HT-29 (cell line): Measurements from ENCODE around the gene CSMD2. TPM values are rescaled to one million over a fixed set of nuclear protein-coding genes. Genes with fewer than 3 reads are reported as not detected.

Experiments used
- DNase-seq: peaks from one replicate; pipeline ENCODE4 v3.0.0-alpha.2; 2015; ENCODE audit warnings: low spot score
- total RNA-seq: library from RNA; depleted of rRNA; stranded (reverse); fragments of >200 nt; shearing (Covaris generic); gene quantifications from 2 replicates; pipeline ENCODE4 v1.2.3, GENCODE V29; 2014

CSMD2 gene
- total RNA-seq, 1 experiment from 2014 or later: not detected

DNA sequence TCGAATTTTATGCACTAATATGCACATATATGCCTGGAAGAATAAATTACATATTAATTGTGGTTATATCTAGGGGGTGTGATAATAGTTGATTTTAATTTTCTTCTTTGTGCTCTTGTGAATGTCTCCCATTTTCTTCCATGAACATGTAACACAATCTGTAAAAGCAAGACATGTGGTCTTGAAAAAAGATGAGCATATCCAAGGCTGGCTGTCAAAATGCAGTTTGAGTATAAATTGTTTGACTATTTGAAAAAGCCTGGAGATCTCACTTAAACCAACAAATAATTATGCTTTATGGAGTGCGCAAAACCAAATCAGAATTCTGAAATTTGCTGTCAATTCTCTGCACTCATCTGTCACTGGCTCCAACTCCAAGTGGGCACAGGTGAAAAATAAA lies 157.3 kb downstream of the CSMD2 start:
- DNase-seq: no peak

DNA sequence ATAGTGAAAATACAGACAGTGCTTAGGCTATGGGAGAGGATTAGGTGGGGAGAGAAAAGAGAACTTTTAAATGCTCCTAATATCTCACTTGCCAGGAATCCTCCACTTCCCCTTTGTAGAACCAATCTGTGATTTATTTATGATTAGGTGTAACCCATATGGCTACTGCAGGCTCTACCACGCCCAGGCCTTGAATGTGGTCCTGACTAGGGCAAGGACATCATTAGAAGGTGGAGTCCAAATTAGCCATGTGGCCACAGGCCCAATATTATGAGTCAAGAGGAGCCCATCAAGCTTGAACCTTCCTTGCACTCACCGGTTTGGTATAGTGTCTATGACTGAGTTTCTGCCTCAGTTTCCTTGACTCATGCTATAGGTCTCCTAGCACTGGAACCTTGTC lies 159.7 kb downstream of the CSMD2 start:
- DNase-seq: no peak

DNA sequence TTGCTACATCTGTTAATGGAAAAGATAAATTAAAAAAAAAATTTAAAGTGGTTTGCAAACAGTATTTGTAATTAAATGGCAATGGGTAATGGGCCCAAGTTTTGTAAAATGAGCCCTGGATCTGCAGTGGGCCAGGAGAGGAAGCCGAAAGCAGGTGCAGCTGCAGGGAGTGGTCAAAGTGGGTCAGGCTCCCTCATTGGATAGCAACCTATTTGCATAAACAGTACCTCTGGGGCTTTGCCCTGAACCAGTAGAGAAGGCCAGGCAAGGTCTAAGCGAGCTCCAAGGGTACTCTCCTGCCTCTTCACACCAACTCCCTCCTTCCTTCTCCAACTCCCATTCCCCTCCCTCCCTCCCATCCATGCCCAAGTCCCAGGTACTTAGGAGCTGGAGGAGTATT lies 162.2 kb downstream of the CSMD2 start:
- DNase-seq: no peak

DNA sequence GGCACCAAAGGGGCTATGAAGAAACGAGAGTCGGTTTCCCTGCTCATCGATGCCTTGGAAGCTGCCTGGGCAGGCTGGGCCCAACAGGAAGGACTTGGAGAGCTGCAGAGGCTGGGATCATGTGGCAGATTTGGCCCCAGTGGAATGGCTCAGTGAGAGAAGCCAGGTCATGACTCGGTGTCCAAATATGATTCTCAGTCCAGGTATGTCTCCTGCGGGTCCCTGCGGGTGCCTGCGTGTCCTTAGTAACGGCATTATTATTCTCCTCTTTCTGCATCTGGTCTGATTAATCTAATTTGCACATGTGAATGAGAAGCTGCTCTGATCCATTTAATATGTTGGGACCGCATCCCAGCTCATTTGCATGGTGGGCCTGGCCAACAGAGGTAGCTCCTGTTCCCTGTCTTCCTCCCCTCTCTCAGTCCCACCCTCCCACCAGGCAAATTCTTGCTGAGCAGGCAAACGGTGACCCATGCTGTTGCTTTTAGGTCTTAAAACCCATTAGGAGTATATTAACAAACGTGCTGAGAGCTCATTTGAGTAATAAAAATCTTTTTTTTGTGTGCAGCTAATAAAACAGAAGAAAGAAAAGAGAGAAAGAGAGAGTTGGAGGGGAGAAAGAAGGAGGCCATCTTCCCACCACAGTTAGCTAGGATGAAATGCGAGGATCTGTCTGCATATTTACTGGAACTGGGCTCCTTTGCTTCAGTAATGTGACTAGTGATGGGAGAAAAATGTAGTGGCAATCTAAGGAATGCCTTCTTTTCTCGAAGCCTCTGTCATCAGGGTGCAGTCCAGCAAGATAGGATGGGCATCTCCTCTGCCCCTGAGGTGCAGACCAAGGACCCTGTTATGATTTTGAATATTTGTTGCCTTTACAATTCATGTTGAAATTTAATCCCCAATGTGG lies 167.6 kb downstream of the CSMD2 start:
- DNase-seq: no peak

DNA sequence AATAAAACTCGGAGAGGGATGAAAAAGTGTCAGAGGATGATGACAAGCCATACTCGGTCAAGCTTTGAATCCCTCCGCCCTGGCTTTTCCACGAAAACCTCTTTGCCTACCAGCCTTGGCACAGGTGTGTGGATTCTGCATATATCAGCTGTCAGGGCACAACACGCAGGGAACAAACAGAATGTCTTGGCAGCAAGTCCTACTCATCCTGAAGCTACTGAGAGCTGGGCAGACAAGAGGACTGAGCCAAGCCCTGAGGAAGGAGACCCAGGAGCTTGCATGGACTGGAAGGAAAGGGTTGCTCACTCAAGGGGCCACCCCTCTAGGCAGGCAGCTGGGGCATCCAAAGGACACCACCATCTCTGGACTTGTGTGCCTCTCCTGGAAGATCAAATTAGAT lies 168.7 kb downstream of the CSMD2 start:
- DNase-seq: no peak

DNA sequence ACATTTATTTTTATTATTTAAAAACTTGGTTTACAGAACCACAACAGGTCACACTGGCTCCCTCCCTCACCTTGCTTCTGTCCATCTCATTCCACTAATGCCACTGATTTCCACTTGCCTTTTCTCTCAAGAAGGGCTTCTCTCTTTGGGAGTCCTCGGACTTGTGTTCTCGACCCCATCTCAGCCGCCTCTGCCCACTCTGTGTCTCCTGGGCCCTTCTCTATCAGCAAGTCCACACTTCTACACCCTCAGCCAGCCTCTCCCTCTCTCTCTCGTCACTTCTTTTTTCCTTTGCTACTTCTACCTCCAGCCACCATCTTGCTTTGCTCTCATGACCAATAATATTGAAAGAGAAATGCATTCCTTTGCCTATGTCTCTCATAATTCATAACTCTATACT lies 171.7 kb downstream of the CSMD2 start:
- no peak for DNase-seq

DNA sequence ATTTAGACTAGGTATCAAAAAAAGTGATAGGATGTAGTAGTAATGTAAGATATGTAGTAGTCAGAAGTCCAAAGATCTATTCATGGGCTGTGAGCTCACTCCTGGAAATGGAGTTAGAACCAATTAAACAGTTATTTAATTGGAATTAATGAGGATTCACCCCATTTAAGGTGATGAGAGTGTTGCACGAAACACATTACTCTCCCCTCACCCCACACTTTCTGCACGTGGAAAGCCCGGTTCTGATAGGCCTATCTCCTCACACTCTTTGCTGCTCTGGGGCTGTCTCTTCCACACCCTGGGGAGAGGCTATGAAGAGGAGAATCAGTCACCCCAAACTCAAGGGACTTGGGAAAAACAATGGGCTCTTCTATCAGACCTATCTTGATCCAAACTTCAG lies 174.7 kb downstream of the CSMD2 start:
- no peak for DNase-seq

DNA sequence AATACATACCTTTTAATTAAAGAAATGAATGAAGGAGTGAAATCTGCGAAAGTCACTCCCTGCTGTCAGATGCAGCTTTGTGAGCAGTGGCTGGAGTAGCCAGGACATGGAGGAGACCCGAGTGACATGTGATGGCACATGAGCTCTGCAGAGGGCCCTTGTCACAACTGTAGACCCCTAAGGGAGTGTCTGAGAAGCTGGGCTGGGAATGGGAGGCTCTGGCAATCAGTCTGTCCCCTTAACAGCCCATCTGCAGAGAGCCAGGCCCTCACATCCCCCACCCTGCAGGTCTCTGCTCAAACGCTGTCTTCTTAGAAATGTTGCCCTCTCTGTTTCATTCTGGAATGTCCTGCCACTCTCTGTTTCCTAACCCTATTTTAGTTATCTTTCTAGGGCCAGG lies 176.9 kb downstream of the CSMD2 start:
- DNase-seq: no peak

DNA sequence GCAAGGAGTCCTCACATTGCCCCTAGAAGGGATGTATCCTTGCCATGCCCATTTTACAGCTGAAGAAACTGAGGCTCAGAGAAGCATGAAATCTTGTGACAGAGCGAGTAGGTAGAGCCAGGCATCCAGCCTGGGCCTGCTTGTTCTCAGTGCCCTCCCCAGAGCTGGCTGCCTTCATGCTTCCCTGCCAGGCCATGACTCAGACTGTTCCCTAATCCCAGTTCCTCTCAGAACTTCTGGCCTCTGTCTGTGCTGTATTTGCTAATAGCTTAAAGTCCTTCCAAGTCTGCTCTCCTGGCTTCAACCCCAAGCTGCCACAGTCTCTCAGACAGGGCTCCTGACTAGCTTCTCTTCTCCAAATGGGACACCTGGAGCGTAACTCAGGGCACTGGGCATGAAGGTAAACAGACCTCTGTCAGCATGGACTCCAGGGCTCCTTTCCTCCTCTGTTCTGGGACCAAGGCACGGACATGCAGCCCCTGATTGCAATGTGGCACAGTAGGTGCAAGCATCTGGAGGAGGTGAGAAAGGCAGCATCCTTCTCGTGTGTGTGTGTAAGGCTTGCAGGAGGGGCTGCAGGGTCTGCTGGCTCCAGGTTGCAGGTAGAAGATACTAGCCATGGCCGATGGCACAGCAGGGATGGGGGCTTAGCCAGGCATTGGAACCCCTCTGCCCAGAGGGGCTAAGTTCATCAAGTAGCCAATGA lies 178.5 kb downstream of the CSMD2 start:
- no peak for DNase-seq

DNA sequence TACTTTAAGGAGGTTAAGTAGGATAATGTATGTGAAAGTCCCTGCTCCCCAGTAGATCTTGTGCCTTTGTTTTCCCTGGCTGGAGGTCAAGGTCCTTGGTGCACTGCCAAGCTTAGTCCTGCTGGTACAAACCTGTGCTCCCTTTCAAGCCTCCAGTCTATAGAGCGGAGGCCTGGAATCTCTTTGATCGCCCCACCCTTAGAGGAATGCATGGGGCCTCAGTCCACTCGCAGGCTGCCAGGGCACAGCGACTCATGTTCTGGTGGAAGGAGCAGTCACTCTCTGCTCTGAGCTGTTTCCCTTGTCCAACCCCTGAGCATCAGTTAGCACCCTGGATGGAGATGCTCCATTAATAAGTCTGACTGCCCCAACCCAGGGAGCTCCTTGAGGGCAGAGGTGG lies 179.4 kb downstream of the CSMD2 start:
- peak; percentile 8 for DNase-seq

DNA sequence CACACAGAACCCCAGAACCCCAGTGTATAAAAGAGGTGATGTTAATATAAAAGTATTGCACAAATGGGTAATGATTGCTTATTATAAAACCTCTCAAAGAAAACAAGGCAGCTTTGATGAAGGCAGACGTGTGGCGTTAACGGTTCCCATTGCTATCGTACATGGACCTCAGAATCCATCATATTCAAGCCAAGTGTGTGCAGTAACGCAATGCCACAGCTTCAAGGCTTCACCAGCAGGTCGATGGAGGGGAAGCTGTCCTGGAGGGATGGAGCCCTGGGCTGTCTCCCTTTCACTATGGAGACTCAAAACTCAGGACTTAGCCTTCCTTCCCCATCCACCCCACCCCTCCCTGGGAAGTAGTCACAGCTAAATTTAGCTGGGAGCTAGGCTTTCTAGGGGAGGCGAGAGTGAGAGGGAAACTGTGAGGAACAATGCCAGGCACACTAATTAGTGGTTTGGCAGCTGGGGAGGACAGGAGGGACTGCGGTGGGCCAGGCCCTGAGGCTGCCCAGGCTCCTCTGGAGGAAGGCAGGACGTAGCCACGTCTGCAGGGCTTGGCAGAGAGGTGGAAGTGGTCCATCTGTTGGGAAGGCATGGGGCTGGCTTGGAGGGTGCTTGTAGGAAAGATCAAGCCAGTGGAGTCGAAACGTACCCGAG lies 180.0 kb downstream of the CSMD2 start:
- DNase-seq: no peak

DNA sequence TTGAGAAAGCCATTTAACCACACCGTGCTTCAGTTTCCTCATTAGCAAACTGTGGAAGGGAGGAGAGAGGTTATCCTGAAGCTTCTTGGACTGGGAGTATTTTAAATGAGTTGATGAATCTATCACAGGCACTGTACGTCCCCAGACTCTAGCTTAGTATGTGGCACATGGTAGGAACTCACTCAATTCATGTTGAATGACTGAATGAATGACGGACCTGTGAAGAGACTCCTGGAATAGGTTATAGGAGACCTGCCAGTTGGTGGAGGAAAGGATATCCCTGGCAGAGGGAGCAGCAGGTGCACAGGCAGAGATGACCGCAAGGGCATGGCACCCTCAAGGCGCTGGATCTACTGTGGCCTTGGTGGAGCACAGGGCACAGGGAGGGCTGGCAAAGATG lies 182.6 kb downstream of the CSMD2 start:
- DNase-seq: no peak

DNA sequence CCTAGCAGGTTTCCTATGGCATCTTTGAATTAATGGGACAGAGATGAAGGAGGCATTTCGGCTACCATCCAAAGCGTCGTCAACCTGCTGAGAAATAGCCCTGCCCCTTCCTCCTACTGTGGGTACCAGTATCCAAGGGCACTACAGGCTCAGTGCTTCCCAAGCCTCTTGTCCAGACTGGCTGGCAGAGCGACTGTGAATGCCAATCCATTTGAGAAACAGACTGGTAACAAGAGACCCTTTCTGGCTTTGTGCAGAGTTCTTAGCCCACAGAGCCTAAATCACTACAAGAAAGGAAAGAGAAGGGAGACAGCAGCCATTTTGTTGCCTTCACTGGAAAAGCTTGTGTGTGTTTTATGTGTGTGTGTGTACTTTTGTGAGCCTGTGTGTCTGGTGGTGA lies 185.7 kb downstream of the CSMD2 start:
- no peak for DNase-seq

DNA sequence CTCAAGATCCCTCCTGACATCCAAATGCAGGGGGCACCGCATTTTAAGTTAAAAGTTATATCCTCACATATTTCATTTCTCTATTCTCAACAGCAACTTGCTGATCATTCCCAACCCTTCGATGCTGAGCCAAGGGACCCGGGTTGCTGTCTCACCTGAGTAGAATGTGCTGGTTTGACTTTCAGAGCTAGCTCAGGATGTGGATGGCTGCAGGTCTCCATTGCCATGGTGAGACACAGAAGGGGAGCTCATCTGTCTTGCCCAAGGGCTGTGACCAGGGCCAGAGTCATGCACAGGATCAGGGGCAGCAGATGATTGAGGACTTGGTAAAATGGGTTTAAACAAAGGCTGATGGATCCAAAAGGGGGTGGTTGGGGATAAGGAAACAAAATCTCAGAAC lies 189.1 kb downstream of the CSMD2 start:
- no peak for DNase-seq

DNA sequence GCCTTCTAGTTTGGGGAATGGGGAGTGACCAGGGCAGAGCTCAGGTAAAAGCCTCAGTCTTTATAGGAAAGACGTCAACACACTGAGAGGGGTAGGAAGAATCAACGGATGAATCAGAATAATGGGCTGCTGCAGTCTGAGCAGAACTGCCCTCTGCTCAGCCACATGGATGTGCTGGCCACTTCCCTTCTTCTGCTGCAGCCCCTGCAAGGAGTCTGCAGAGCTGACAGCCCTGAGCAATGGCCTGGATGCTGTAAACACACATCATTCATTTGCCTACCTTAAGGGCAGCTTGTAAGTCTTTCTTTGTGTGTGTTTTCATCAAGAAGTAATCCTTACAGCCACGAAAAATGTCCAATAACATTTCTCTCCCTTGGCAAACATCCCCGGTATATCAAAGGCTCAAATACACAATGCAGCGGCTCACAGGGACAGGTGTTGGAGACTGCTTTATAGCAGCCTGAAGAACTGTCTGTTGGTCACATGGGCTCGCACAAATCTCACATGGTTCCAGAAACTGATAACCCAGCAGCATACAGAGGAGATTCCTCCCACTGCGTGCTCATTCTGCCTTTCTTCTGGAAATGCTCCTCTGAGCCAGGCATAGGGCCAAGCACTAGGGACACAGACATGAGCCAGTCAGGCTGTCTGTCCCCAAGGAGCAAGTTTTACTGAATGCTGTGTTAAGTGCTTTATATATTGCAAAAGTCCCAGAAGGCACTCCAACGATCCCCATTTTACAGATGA lies 191.1 kb downstream of the CSMD2 start:
- no peak for DNase-seq

DNA sequence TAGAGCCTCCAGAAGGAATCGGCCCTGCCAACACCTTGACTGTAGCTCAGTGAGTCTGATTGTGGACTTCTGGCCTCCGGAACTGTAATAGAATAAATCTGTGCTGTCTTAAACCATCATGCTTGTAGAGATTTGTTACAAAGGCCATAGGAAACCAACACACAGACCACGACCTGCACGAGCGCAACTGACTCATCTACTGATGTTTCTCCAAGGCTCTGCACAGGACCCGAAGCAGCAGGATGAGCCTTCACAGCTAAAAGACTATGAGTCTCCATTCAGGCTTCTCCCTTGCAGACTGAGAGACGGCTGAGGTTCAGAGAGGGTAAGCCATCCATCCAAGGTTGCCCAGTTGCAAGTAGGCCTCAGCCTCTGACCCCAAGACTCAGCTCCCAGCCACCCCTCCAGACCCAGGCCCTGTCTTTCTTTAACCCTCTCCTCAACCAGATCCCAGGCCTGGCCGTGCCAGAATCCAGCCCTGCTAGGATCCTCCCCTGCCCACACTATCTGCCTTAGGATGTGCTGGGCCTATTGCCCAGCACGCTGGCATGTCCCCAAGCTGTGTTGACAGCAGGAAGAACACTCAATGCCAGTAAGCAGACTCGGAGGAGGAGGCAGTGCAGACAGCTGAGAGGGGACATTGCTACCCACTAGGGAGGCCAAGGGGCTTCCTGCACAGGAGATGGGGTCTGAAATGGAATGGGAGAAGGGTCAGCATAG lies 192.2 kb downstream of the CSMD2 start:
- DNase-seq: no peak

DNA sequence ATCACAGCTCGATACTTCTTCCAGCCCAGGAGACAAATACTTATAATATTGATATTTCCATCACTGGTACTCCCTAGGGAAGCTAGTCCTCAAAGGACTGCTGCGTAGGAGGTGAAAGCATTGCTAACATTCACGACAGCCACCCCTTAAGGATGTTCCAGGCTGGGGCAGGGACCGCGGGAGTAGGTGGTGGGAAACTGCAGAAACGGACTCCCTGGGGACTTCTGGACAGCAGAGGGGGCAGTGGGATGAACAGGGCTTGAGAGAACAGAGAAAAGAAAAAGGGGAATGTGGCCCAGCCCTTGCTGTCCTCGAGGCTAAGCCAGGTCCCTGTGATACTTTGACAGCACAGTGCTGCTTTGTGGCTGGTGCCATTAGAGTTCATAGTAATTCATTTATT lies 193.1 kb downstream of the CSMD2 start:
- DNase-seq: no peak

DNA sequence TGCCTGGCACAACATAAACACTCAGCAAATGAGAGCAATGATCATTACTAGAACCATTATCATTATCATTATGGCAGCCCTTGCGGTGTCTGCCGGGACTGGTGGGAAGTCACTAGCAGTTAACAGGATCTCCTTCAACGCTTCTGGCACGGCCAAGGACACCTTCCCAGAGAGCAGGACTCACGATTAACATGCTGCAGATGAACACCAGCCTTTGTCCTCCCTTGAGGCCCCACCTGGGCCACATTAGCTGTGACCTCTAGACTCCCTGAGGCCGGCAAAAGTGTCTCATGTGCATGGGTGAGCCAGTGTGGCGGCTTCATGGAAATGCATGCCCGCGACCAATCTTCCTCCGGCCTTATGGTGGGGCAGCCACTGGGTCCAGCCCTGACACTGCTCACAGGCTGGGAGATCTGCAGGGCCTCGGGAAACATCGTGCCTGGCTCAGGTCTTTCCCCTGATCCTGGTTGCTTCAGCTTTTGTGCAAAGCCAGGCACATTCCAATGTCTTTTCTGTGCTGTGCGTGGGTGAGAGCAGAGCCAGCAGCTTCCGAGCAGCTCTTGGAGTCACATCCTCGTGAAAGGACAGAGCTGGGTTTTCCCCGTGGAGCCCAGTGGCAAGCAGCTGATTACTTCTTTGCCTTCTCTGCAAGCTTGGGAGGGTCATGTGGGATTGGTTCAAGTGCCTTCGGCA lies 193.9 kb downstream of the CSMD2 start:
- DNase-seq: no peak

DNA sequence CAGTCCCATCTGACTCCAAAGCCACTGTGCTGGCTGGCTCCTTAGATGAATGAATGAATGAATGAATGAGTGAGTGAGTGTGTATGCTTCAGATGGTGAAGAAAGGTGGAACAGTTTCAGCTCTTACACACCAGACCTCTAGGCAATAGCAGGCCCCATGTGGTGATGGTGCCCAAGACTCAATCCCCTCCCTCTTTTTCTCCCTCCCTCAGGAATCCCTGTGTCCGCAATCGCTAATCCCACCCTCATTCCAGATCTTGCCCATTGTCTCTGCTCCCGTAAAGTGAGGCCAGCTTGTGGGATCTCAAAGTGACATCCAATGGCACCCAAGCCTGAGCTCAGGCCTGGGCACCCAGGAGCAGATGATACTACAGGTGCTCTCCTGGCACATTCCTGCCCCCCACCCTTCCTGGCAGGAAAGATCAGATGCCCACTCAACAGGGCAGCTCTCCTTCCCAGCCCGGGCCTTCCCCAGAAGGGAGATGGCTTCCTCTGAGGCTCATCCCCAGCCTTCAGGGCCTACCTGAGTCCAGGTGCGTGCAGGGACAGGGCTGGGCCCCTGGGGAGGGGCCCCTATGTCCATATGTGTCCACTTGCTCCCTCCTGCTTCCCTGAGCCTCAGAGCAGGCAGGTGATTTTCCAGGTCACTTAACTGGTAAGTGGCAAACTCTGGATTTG lies 194.7 kb downstream of the CSMD2 start:
- DNase-seq: no peak
